Breast epithelium (tissue), 4 donors: ENCODE data around the gene CBL. TPM values are rescaled to one million over a fixed set of nuclear protein-coding genes. Genes with fewer than 3 reads are reported as not detected.

Experiments
- DNase-seq, 2 donors: peaks; one replicate each; pipeline ENCODE4 v3.0.0-alpha.2; 2019; ENCODE audit warnings: low spot score in 2 of 2
- H3K27ac ChIP-seq, 2 donors: fragments of 200-600 bp; sonication (generic) in 1 of 2; one replicate each; pipeline ENCODE4 v1.5.1; 2016 to 2019; ENCODE audit warnings: mild to moderate bottlenecking in 1 of 2
- H3K27me3 ChIP-seq, 2 donors: fragments of 200-600 bp; sonication (generic) in 1 of 2; one replicate each; pipeline versions ENCODE4 v1.5.1 to v1.6.0; 2017 to 2019; ENCODE audit warnings: control low read depth in 1 of 2, mild to moderate bottlenecking in 1 of 2
- H3K36me3 ChIP-seq: fragments of 200-600 bp; one replicate; pipeline ENCODE4 v1.5.1; 2019
- H3K4me1 ChIP-seq, 2 donors: fragments of 200-600 bp; sonication (generic); one replicate each; pipeline ENCODE4 v1.5.1; 2016 to 2019; ENCODE audit warnings: control low read depth in 1 of 2
- H3K4me3 ChIP-seq, 3 donors: fragments of 200-600 bp; sonication (generic); 1 replicate in 2 of 3; 2 replicates in 1 of 3; pipeline ENCODE4 v1.5.1; 2016 to 2019; ENCODE audit warnings: mild to moderate bottlenecking in 3 of 3, moderate library complexity in 2 of 3
- H3K9me3 ChIP-seq, 2 donors: fragments of 200-600 bp; sonication (generic) in 1 of 2; one replicate each; pipeline ENCODE4 v1.5.1; 2016 to 2019; ENCODE audit warnings: control low read depth in 1 of 2
- CTCF ChIP-seq, 3 donors: fragments of 450-650 bp; IDR thresholded peaks; one replicate each; pipeline ENCODE4 v1.5.1; 2016 to 2017; ENCODE audit warnings: antibody characterized with exemption in 3 of 3, mild to moderate bottlenecking in 3 of 3, moderate library complexity in 3 of 3
- POLR2A ChIP-seq: fragments of 450-650 bp; IDR thresholded peaks from one replicate; pipeline ENCODE4 v1.6.1; 2016; ENCODE audit warnings: antibody characterized with exemption, mild to moderate bottlenecking, moderate library complexity
- POLR2AphosphoS5 ChIP-seq, 3 donors: sonication (generic); formaldehyde crosslinking; IDR thresholded peaks; one replicate each; pipeline ENCODE4 v1.6.1; 2017; ENCODE audit warnings: antibody characterized with exemption in 3 of 3
- intact Hi-C: fragments of 100-400 bp; cut with DNase I; formaldehyde crosslinking; loops from one replicate; pipeline ENCODE4 v1.15.1; 2023; ENCODE audit warnings: low total_unique reads
- total RNA-seq, 3 donors: library from RNA; depleted of rRNA; stranded (reverse); fragments of >200 nt; gene quantifications; one replicate each; pipeline ENCODE4 v1.1.0, GENCODE V29; 2016

CBL gene
- total RNA-seq, 3 donors from 2014 or later, result 13.1 to 17.0 (median 14.3) TPM

GRCh38 chr11:119305556-119306372, 99.6 kb downstream of the CBL start:
- Histone ChIP-seq H3K36me3 (no peaks in the 10 kb centered on the region), H3K4me1 (no peaks in the 10 kb centered on the region), H3K27ac (peak overlapping the region; percentile 55 to 77), H3K9me3 (no peaks in the 10 kb centered on the region), H3K4me3 (no peak overlapping the region), H3K27me3 (no peaks in the 10 kb centered on the region)
- intact Hi-C loops, result no loop called here
- no peak for DNase-seq
- TF ChIP-seq POLR2AphosphoS5 (IDR thresholded peaks at IDR 0.05) (no peak), CTCF (IDR thresholded peaks at IDR 0.05) (no peak), POLR2A (no peak)

GRCh38 chr11:119306373-119306890, 100.3 kb downstream of the CBL start:
- intact Hi-C loops, result no loop called here
- TF ChIP-seq POLR2AphosphoS5 (IDR thresholded peaks at IDR 0.05) (peak in 1 of 3 donors; percentile 35), POLR2A (no peak)
- Histone ChIP-seq H3K4me1 (no peaks in the 10 kb centered on the region), H3K27me3 (no peaks in the 10 kb centered on the region), H3K9me3 (no peaks in the 10 kb centered on the region), H3K4me3 (no peak overlapping the region), H3K36me3 (no peaks in the 10 kb centered on the region), H3K27ac (peak overlapping the region; percentile 55 to 77)
- no peak for DNase-seq

- Histone ChIP-seq H3K27me3 (no peaks in the 10 kb centered on the region), H3K36me3 (no peaks in the 10 kb centered on the region), H3K4me1 (no peaks in the 10 kb centered on the region), H3K9me3 (no peaks in the 10 kb centered on the region), H3K4me3 (no peak overlapping the region), H3K27ac (peak overlapping the region in 1 of 2 donors; percentile 63)
- DNase-seq, result no peak
- TF ChIP-seq CTCF (IDR thresholded peaks at IDR 0.05), result no peak
- no peak for TF ChIP-seq POLR2AphosphoS5 (IDR thresholded peaks at IDR 0.05)
- TF ChIP-seq POLR2A, result no peak
- intact Hi-C loops, result no loop called here
Observed at GRCh38 chr11:119307219-119307618, 101.1 kb downstream of the CBL start.

DNA sequence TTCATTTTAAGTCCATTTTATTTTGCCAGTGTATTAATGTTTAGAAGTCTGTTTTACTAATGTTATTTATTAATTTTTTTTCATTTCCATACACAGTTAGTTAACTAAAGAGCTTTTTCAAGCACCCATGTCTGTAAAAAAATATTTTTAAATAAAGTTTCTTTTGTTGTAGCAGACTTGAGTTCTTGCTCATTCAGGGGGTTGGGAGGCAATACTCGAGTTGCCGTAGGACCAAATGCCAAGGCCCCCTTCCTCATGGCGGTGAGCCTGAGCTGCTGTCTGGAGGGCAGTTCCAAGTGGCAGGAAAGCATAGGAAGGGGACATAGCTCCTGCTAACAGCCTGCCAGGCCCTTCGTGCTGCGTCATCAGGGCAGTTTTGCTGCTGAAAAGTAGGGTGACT, 101.8 kb downstream of the CBL start:
- intact Hi-C loops, result no loop called here
- peak overlapping the region in 1 of 2 donors; percentile 25 for H3K27ac ChIP-seq
- no peaks in the 10 kb centered on the region for H3K27me3 ChIP-seq
- H3K4me1 ChIP-seq, result no peaks in the 10 kb centered on the region
- H3K36me3 ChIP-seq, result no peaks in the 10 kb centered on the region
- TF ChIP-seq POLR2AphosphoS5 (IDR thresholded peaks at IDR 0.05) (no peak), POLR2A (no peak), CTCF (IDR thresholded peaks at IDR 0.05) (no peak)
- H3K4me3 ChIP-seq, result no peak overlapping the region
- no peak for DNase-seq
- H3K9me3 ChIP-seq, result no peaks in the 10 kb centered on the region

GRCh38 chr11:119309411-119309810, 103.3 kb downstream of the CBL start:
- Histone ChIP-seq H3K27me3 (no peaks in the 10 kb centered on the region), H3K27ac (no peak overlapping the region), H3K9me3 (no peaks in the 10 kb centered on the region), H3K36me3 (no peaks in the 10 kb centered on the region), H3K4me3 (no peak overlapping the region), H3K4me1 (no peaks in the 10 kb centered on the region)
- intact Hi-C loops, result no loop called here
- TF ChIP-seq POLR2AphosphoS5 (IDR thresholded peaks at IDR 0.05), result no peak
- TF ChIP-seq POLR2A, result no peak
- no peak for DNase-seq

DNA sequence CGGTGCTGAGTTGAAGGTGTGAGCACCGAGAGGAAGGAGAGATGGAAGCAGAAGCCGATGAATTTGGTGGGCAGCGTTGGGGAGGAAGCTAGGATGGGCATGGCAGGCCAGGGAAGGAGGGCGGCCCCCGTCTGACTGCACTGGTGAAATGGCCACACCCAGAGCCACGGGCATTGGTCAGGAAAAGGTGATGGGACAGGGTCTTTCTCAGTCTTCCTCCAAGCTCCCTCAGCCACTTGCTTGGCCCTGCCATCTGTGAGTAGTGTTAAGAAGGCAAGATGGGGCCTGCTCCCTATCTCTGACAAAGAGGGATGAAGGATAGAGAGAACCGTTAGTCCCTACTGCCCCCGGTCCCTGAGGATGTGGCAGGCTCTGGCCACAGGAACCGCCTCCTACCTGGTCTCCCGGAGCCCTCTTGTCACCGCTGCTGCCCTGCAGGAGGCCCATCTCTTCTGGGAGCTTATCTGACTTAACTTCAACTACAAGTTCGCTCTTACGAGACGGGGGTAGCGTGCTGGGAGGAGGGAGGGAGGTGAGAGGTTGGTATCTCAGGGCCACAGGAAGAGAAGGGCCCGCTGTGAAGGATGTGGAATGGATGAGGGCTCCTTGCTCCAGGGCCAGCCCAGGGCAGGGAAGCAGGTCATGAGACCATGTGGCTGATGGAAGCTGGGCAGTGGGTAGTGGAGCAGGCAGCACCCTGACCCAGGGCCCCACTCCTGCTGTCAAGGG, 104.0 kb downstream of the CBL start:
- Histone ChIP-seq H3K27me3 (no peaks in the 10 kb centered on the region), H3K9me3 (no peaks in the 10 kb centered on the region), H3K36me3 (no peaks in the 10 kb centered on the region), H3K4me1 (no peaks in the 10 kb centered on the region), H3K27ac (peak overlapping the region; percentile 68 to 74), H3K4me3 (no peak overlapping the region)
- TF ChIP-seq POLR2A (no peak), CTCF (IDR thresholded peaks at IDR 0.05) (no peak), POLR2AphosphoS5 (IDR thresholded peaks at IDR 0.05) (no peak)
- intact Hi-C loops, result no loop called here
- DNase-seq, result no peak
